ENCODE results near the gene SATB2.

The SATB2 gene

GRCh38 chr2:199419428-199419827, 38.3 kb downstream of the SATB2 start:
- ATAC-seq (no peak), DNase-seq (no peak)
- no peak overlapping the region for H3K4me3 Mint-ChIP-seq
- no peaks in the 10 kb centered on the region for H3K36me3 Mint-ChIP-seq (ENCODE audit: low read depth)
- no peaks in the 10 kb centered on the region for H3K4me1 Mint-ChIP-seq
- H3K9me3 Mint-ChIP-seq: no peaks in the 10 kb centered on the region
- H3K27ac Mint-ChIP-seq: no peak overlapping the region
- H3K27me3 Mint-ChIP-seq: peaks cover 3% of the 10 kb centered on the region

GRCh38 chr2:199414465-199414864, 43.3 kb downstream of the SATB2 start:
- H3K27me3 Mint-ChIP-seq: peaks cover 6% of the 10 kb centered on the region
- no peaks in the 10 kb centered on the region for H3K36me3 Mint-ChIP-seq (ENCODE audit: low read depth)
- DNase-seq (no peak), ATAC-seq (no peak)
- H3K4me1 Mint-ChIP-seq: no peaks in the 10 kb centered on the region
- H3K4me3 Mint-ChIP-seq: no peak overlapping the region
- no peak overlapping the region for H3K27ac Mint-ChIP-seq
- H3K9me3 Mint-ChIP-seq: no peaks in the 10 kb centered on the region

- Mint-ChIP-seq H3K36me3 (ENCODE audit: low read depth) (no peaks in the 10 kb centered on the region), H3K9me3 (no peaks in the 10 kb centered on the region), H3K4me3 (no peak overlapping the region), H3K27ac (no peak overlapping the region), H3K4me1 (no peaks in the 10 kb centered on the region), H3K27me3 (peaks cover 6% of the 10 kb centered on the region)
- ATAC-seq (no peak), DNase-seq (no peak)
Measured at GRCh38 chr2:199414001-199414400, 43.7 kb downstream of the SATB2 start.

- ATAC-seq (no peak), DNase-seq (no peak)
- Mint-ChIP-seq H3K9me3 (no peaks in the 10 kb centered on the region), H3K27ac (no peak overlapping the region), H3K36me3 (ENCODE audit: low read depth) (no peaks in the 10 kb centered on the region), H3K4me3 (no peak overlapping the region), H3K4me1 (no peaks in the 10 kb centered on the region), H3K27me3 (peaks cover 13% of the 10 kb centered on the region)
Measured at GRCh38 chr2:199409759-199410529, 47.8 kb downstream of the SATB2 start.

GRCh38 chr2:199407421-199407820, 50.3 kb downstream of the SATB2 start:
- H3K27me3 Mint-ChIP-seq: peaks cover 8% of the 10 kb centered on the region
- H3K36me3 Mint-ChIP-seq (ENCODE audit: low read depth): no peaks in the 10 kb centered on the region
- no peak overlapping the region for H3K27ac Mint-ChIP-seq
- ATAC-seq (no peak), DNase-seq (no peak)
- H3K4me1 Mint-ChIP-seq: no peaks in the 10 kb centered on the region
- H3K9me3 Mint-ChIP-seq: no peaks in the 10 kb centered on the region
- no peak overlapping the region for H3K4me3 Mint-ChIP-seq

- H3K27ac Mint-ChIP-seq: no peak overlapping the region
- no peaks in the 10 kb centered on the region for H3K4me1 Mint-ChIP-seq
- H3K27me3 Mint-ChIP-seq: peaks cover 14% of the 10 kb centered on the region
- ATAC-seq: no peak
- no peaks in the 10 kb centered on the region for H3K36me3 Mint-ChIP-seq (ENCODE audit: low read depth)
- no peak for DNase-seq
- H3K9me3 Mint-ChIP-seq: no peaks in the 10 kb centered on the region
- no peak overlapping the region for H3K4me3 Mint-ChIP-seq
Measured at GRCh38 chr2:199405241-199405640, 52.5 kb downstream of the SATB2 start.

GRCh38 chr2:199404841-199405240, 52.9 kb downstream of the SATB2 start:
- no peaks in the 10 kb centered on the region for H3K4me1 Mint-ChIP-seq
- H3K4me3 Mint-ChIP-seq: no peak overlapping the region
- H3K36me3 Mint-ChIP-seq (ENCODE audit: low read depth): no peaks in the 10 kb centered on the region
- H3K27ac Mint-ChIP-seq: no peak overlapping the region
- H3K27me3 Mint-ChIP-seq: peaks cover 14% of the 10 kb centered on the region
- DNase-seq (no peak), ATAC-seq (no peak)
- H3K9me3 Mint-ChIP-seq: no peaks in the 10 kb centered on the region

GRCh38 chr2:199395311-199395710, 62.4 kb downstream of the SATB2 start:
- H3K9me3 Mint-ChIP-seq: no peaks in the 10 kb centered on the region
- H3K27ac Mint-ChIP-seq: no peak overlapping the region
- no peaks in the 10 kb centered on the region for H3K36me3 Mint-ChIP-seq (ENCODE audit: low read depth)
- DNase-seq: no peak
- H3K27me3 Mint-ChIP-seq: no peaks in the 10 kb centered on the region
- no peak for ATAC-seq
- H3K4me1 Mint-ChIP-seq: no peaks in the 10 kb centered on the region
- no peak overlapping the region for H3K4me3 Mint-ChIP-seq

GRCh38 chr2:199392363-199392762, 65.4 kb downstream of the SATB2 start:
- no peaks in the 10 kb centered on the region for H3K27me3 Mint-ChIP-seq
- no peaks in the 10 kb centered on the region for H3K4me1 Mint-ChIP-seq

GRCh38 chr2:199388728-199389268, 68.9 kb downstream of the SATB2 start:
- Mint-ChIP-seq H3K4me1 (no peaks in the 10 kb centered on the region), H3K9me3 (no peaks in the 10 kb centered on the region), H3K27ac (no peak overlapping the region), H3K27me3 (no peaks in the 10 kb centered on the region), H3K36me3 (ENCODE audit: low read depth) (no peaks in the 10 kb centered on the region), H3K4me3 (no peak overlapping the region)
- ATAC-seq (no peak), DNase-seq (no peak)

More at GRCh38 chr2:199392363-199392762, 65.4 kb downstream of the SATB2 start:
- Mint-ChIP-seq H3K27ac (no peak overlapping the region), H3K36me3 (ENCODE audit: low read depth) (no peaks in the 10 kb centered on the region), H3K4me3 (no peak overlapping the region), H3K9me3 (no peaks in the 10 kb centered on the region)
- no peak for ATAC-seq
- DNase-seq: no peak

GRCh38 chr2:199384043-199384442, 73.7 kb downstream of the SATB2 start:
- H3K27me3 Mint-ChIP-seq: peaks cover 8% of the 10 kb centered on the region
- no peaks in the 10 kb centered on the region for H3K36me3 Mint-ChIP-seq (ENCODE audit: low read depth)
- H3K9me3 Mint-ChIP-seq: no peaks in the 10 kb centered on the region
- no peaks in the 10 kb centered on the region for H3K4me1 Mint-ChIP-seq
- H3K4me3 Mint-ChIP-seq: no peak overlapping the region
- DNase-seq (no peak), ATAC-seq (no peak)
- no peak overlapping the region for H3K27ac Mint-ChIP-seq

- Mint-ChIP-seq H3K9me3 (no peaks in the 10 kb centered on the region), H3K4me3 (no peak overlapping the region), H3K27ac (no peak overlapping the region), H3K4me1 (no peaks in the 10 kb centered on the region), H3K27me3 (peaks cover 11% of the 10 kb centered on the region), H3K36me3 (ENCODE audit: low read depth) (no peaks in the 10 kb centered on the region)
- DNase-seq (no peak), ATAC-seq (no peak)
Measured at GRCh38 chr2:199383021-199383420, 74.7 kb downstream of the SATB2 start.

- no peak for ATAC-seq
- Mint-ChIP-seq H3K27me3 (peaks cover 14% of the 10 kb centered on the region), H3K4me3 (no peak overlapping the region), H3K4me1 (no peaks in the 10 kb centered on the region), H3K36me3 (ENCODE audit: low read depth) (no peaks in the 10 kb centered on the region), H3K9me3 (no peaks in the 10 kb centered on the region), H3K27ac (no peak overlapping the region)
- DNase-seq: no peak
Measured at GRCh38 chr2:199382091-199382490, 75.6 kb downstream of the SATB2 start.

- Mint-ChIP-seq H3K27me3 (peaks cover 14% of the 10 kb centered on the region), H3K27ac (no peak overlapping the region), H3K36me3 (ENCODE audit: low read depth) (no peaks in the 10 kb centered on the region), H3K4me3 (no peak overlapping the region), H3K4me1 (no peaks in the 10 kb centered on the region), H3K9me3 (no peaks in the 10 kb centered on the region)
- DNase-seq (no peak), ATAC-seq (no peak)
Measured at GRCh38 chr2:199381531-199381930, 76.2 kb downstream of the SATB2 start.

GRCh38 chr2:199378948-199379650, 78.6 kb downstream of the SATB2 start:
- H3K9me3 Mint-ChIP-seq: no peaks in the 10 kb centered on the region
- H3K36me3 Mint-ChIP-seq (ENCODE audit: low read depth): no peaks in the 10 kb centered on the region
- H3K4me1 Mint-ChIP-seq: no peaks in the 10 kb centered on the region
- H3K4me3 Mint-ChIP-seq: no peak overlapping the region
- no peak overlapping the region for H3K27ac Mint-ChIP-seq
- DNase-seq: no peak
- ATAC-seq: no peak
- peaks cover 14% of the 10 kb centered on the region for H3K27me3 Mint-ChIP-seq
